Measurements from ENCODE around the gene GNAZ.

GNAZ gene

GRCh38 chr22:23079240-23079768, 9.0 kb downstream of the GNAZ start:
- no peak for FAIRE-seq

- no peak for FAIRE-seq
These were observed 9.6 kb downstream of the GNAZ start for GRCh38 chr22:23079814-23080521.

GRCh38 chr22:23080613-23081290, 10.4 kb downstream of the GNAZ start:
- no peak for FAIRE-seq

- FAIRE-seq, result no peak
These were observed 12.4 kb downstream of the GNAZ start for GRCh38 chr22:23082534-23083314.

- no peak for FAIRE-seq
These were observed 13.1 kb downstream of the GNAZ start for GRCh38 chr22:23083315-23084021.

- no peak for FAIRE-seq
These were observed 14.4 kb downstream of the GNAZ start for GRCh38 chr22:23084453-23085350.

GRCh38 chr22:23085351-23085671, 15.0 kb downstream of the GNAZ start:
- FAIRE-seq, result no peak

- FAIRE-seq, result no peak
These were observed 15.5 kb downstream of the GNAZ start for GRCh38 chr22:23085785-23086184.

GRCh38 chr22:23086263-23086662, 15.9 kb downstream of the GNAZ start:
- no peak for FAIRE-seq

- FAIRE-seq, result no peak
These were observed 16.5 kb downstream of the GNAZ start for GRCh38 chr22:23086787-23087186.

GRCh38 chr22:23088199-23088604, 17.9 kb downstream of the GNAZ start:
- FAIRE-seq, result no peak

- no peak for FAIRE-seq
These were observed 18.7 kb downstream of the GNAZ start for GRCh38 chr22:23089010-23089409.

GRCh38 chr22:23089633-23090456, 19.5 kb downstream of the GNAZ start:
- no peak for FAIRE-seq

GRCh38 chr22:23090457-23090835, 20.1 kb downstream of the GNAZ start:
- FAIRE-seq, result no peak

GRCh38 chr22:23091760-23092159, 21.4 kb downstream of the GNAZ start:
- no peak for FAIRE-seq

GRCh38 chr22:23092217-23092955, 22.1 kb downstream of the GNAZ start:
- no peak for FAIRE-seq

- FAIRE-seq, result no peak
These were observed 22.9 kb downstream of the GNAZ start for GRCh38 chr22:23093051-23093788.

- FAIRE-seq, result no peak
These were observed 23.9 kb downstream of the GNAZ start for GRCh38 chr22:23094260-23094659.
